Middle frontal gyrus (tissue), 1 donor: ENCODE measurements around the gene HLA-DRA.
A peak's percentile ranks its signal among the peaks of the same experiment; 100 is the strongest.

Experiments used
- DNase-seq: peaks from one replicate; pipeline ENCODE4 v3.0.0-alpha.2; 2015; ENCODE audit warnings: low spot score; ENCODE audit errors: extremely low spot score

HLA-DRA gene

GRCh38 chr6:32439602-32440214 lies at the start of gene HLA-DRA:
HLA-DRA (plus strand) TSS chr6:32439887; CDS start chr6:32439951, 64 bp downstream.
- peak; percentile 55 for DNase-seq

GRCh38 chr6:32391505-32391904 lies 48.2 kb upstream of the HLA-DRA start:
- DNase-seq = no peak

- DNase-seq = no peak
Observed at GRCh38 chr6:32393665-32394420, 45.8 kb upstream of the HLA-DRA start.

- DNase-seq = no peak
Observed at GRCh38 chr6:32396028-32396427, 43.7 kb upstream of the HLA-DRA start.

GRCh38 chr6:32397252-32397920 lies 42.3 kb upstream of the HLA-DRA start:
- no peak for DNase-seq

GRCh38 chr6:32401284-32401963 lies 38.3 kb upstream of the HLA-DRA start:
- DNase-seq = no peak

GRCh38 chr6:32402812-32403211 lies 36.9 kb upstream of the HLA-DRA start:
- no peak for DNase-seq

GRCh38 chr6:32405656-32406055 lies 34.0 kb upstream of the HLA-DRA start:
- DNase-seq = no peak

GRCh38 chr6:32406197-32406596 lies 33.5 kb upstream of the HLA-DRA start:
- DNase-seq = no peak

- DNase-seq = no peak
Observed at GRCh38 chr6:32406857-32407256, 32.8 kb upstream of the HLA-DRA start, which contains the start of gene BTNL2. BTNL2 (minus strand) TSS chr6:32407181; CDS start chr6:32407123, 58 bp downstream.

- DNase-seq = no peak
Observed at GRCh38 chr6:32410906-32411305, 28.8 kb upstream of the HLA-DRA start.

GRCh38 chr6:32411566-32412327 lies 27.9 kb upstream of the HLA-DRA start:
- no peak for DNase-seq

- DNase-seq = peak; percentile 31
Observed at GRCh38 chr6:32413427-32414047, 26.1 kb upstream of the HLA-DRA start.

GRCh38 chr6:32415521-32416019 lies 24.1 kb upstream of the HLA-DRA start:
- peak; percentile 26 for DNase-seq

GRCh38 chr6:32416036-32416435 lies 23.7 kb upstream of the HLA-DRA start:
- no peak for DNase-seq

GRCh38 chr6:32424589-32425300 lies 14.9 kb upstream of the HLA-DRA start:
- no peak for DNase-seq

GRCh38 chr6:32426338-32426737 lies 13.3 kb upstream of the HLA-DRA start:
- no peak for DNase-seq

- no peak for DNase-seq
Observed at GRCh38 chr6:32427218-32427617, 12.5 kb upstream of the HLA-DRA start.

GRCh38 chr6:32427934-32428474 lies 11.7 kb upstream of the HLA-DRA start:
- DNase-seq = no peak
